ENCODE data around the gene GSK3A. TPM values are rescaled to one million over a fixed set of nuclear protein-coding genes. Genes with fewer than 3 reads are reported as not detected.

GSK3A gene
- total and polyA plus RNA-seq, 2 of the 8 experiments (the other 6 are each of a cell fraction or from before 2014, with no cell fraction given) = 55.3 to 84.0 TPM

DNA sequence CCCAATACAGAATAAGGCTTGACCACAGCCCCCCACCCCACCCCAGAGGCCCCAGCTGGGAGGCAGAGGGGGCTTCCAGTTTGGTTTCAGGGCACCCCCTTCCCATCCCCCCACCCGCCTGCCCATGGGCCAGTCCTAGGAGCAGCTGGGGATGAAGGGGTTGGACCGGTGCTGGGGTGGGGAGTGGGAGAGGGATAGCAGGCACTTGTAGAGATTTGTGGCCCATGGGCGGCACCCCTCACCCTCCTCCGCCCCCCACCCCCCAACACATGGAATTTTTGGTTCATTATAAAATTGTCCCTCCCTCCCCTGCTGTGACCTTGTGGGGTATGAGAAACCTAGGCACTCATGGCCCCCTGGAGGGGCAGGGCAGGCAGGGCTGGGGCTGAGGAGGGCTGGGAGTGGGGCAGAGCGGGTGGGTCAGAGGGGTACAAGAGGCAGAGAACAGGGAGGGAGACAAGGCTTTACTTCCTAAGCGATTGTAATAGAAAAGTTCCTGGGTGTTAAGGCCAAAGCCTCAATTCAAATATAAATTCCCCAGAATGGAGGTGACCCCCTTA, 5.3 kb upstream of the GSK3A start:
- Histone ChIP-seq H3K27me3 (replicated peaks in 1 of 4; ENCODE audit: control insufficient read depth in 3 of 4, extremely low read depth in 1 of 4, insufficient read depth in 3 of 4, low read length in 3 of 4) (no peaks in the 10 kb centered on the region), H3K23me2 (ENCODE audit: low read depth, low read length) (peaks cover 6% of the 10 kb centered on the region), H2AFZ (ENCODE audit: low read length) (no peak overlapping the region), H3K4me1 (replicated peaks in 1 of 4; ENCODE audit: control insufficient read depth in 3 of 4, insufficient read depth in 4 of 4, low read length in 3 of 4) (peaks cover 14 to 30% (median 20%) of the 10 kb centered on the region in 4 experiments), H2BK120ac (replicated peaks; ENCODE audit: low read depth, low read length) (no peak overlapping the region), H3K36me3 (ENCODE audit: control insufficient read depth in 2 of 4, insufficient read depth in 4 of 4, low read length in 3 of 4) (peaks cover 0 to 20% (median 4%) of the 10 kb centered on the region in 4 experiments; a peak in 4 of 8 replicates), H4K5ac (ENCODE audit: insufficient read length, low read depth, low read length) (no peak overlapping the region), H4K8ac (ENCODE audit: extremely low read depth, insufficient read depth, low read length) (no peak overlapping the region), H3K4me2 (ENCODE audit: insufficient read depth in 1 of 2, low read depth in 2 of 2, low read length in 2 of 2) (no peak overlapping the region), H3K79me1 (ENCODE audit: low read depth, low read length) (peaks cover 15% of the 10 kb centered on the region), H4K20me1 (replicated peaks in 1 of 2; ENCODE audit: control insufficient read depth in 1 of 2, insufficient read depth in 2 of 2, low read length in 2 of 2) (peaks cover 6 to 18% of the 10 kb centered on the region in 2 experiments), H3K9ac (replicated peaks in 1 of 4; ENCODE audit: extremely low read depth in 1 of 4, low read depth in 3 of 4, low read length in 3 of 4) (no peak overlapping the region), H3K23ac (ENCODE audit: insufficient read length) (no peak overlapping the region), H3K18ac (ENCODE audit: extremely low read depth, low read length) (no peak overlapping the region), H2BK15ac (ENCODE audit: low read length) (no peak overlapping the region), H3K4ac (replicated peaks; ENCODE audit: insufficient read length, low read depth, low read length) (no peak overlapping the region), H3K27ac (ENCODE audit: low read depth, low read length) (no peak overlapping the region), H2BK5ac (ENCODE audit: low read depth, low read length) (no peak overlapping the region), H2BK20ac (ENCODE audit: low read length) (no peak overlapping the region), H2AK5ac (ENCODE audit: low read depth, low read length) (no peak overlapping the region), H3K56ac (replicated peaks; ENCODE audit: insufficient read length, low read depth, low read length) (no peak overlapping the region), H4K91ac (replicated peaks; ENCODE audit: insufficient read length, low read length) (no peak overlapping the region), H3K4me3 (ENCODE audit: extremely low read depth in 1 of 4, insufficient read depth in 2 of 4, low read depth in 3 of 4, low read length in 4 of 4) (no peak overlapping the region), H3K14ac (ENCODE audit: insufficient read length) (no peak overlapping the region), H2BK12ac (ENCODE audit: low read depth, low read length) (no peak overlapping the region), H3K79me2 (ENCODE audit: control insufficient read depth in 1 of 2, insufficient read depth in 2 of 2, low read length in 2 of 2) (peaks cover 3 to 26% of the 10 kb centered on the region in 2 experiments; a peak in 3 of 4 replicates), H3K9me3 (ENCODE audit: insufficient read depth in 2 of 2, low read depth in 1 of 2, low read length in 1 of 2) (no peaks in the 10 kb centered on the region)
- ChIA-PET CTCF (ENCODE audit: partially characterized antibody) (interaction anchor here (0.5 to 11.8 kb wide), 10 partner anchors 12 to 149 kb away, joined by 3 to 260 read pairs (median 8); partner anchors contain the start of gene ERF), POLR2A (ENCODE audit: partially characterized antibody) (interaction anchor here (0.9 to 7.0 kb wide), 11 partner anchors 8 to 153 kb away, joined by 3 to 68 read pairs (median 5); partner anchors contain the start of gene DEDD2)
- no peak for DNase-seq (ENCODE audit: low read depth in 1 of 2, low spot score in 2 of 2)
- WGBS, 2 experiments (ENCODE audit: extremely low coverage in 1 of 2, insufficient coverage in 1 of 2, insufficient read length in 1 of 2, insufficient replicate concordance in 2 of 2, low coverage in 1 of 2, low lambda C conversion rate in 2 of 2, missing lambda C conversion rate in 1 of 2) = no CpG with 5 or more reads among the region's 6 CpGs
- no peak for FAIRE-seq
- TF ChIP-seq CTCF (IDR thresholded peaks at IDR 0.05; ENCODE audit: control extremely low read depth in 1 of 3, insufficient read depth in 1 of 3, low read depth in 1 of 3, low read length in 3 of 3) (no peak), CREB1 (IDR thresholded peaks at IDR 0.05) (no peak), ZNF274 (IDR thresholded peaks at IDR 0.05; ENCODE audit: borderline replicate concordance, extremely low read depth, low read length) (no peak), TCF12 (IDR thresholded peaks at IDR 0.05; ENCODE audit: low read depth, low read length) (no peak), BRCA1 (IDR thresholded peaks at IDR 0.05; ENCODE audit: low read depth, low read length) (no peak), SP4 (IDR thresholded peaks at IDR 0.05; ENCODE audit: low read length) (no peak)
- TF ChIP-seq, protein P1, sequence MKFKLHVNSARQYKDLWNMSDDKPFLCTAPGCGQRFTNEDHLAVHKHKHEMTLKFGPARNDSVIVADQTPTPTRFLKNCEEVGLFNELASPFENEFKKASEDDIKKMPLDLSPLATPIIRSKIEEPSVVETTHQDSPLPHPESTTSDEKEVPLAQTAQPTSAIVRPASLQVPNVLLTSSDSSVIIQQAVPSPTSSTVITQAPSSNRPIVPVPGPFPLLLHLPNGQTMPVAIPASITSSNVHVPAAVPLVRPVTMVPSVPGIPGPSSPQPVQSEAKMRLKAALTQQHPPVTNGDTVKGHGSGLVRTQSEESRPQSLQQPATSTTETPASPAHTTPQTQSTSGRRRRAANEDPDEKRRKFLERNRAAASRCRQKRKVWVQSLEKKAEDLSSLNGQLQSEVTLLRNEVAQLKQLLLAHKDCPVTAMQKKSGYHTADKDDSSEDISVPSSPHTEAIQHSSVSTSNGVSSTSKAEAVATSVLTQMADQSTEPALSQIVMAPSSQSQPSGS (IDR thresholded peaks at IDR 0.05; ENCODE audit: low read length) = no peak
- TF ChIP-seq, protein P2, sequence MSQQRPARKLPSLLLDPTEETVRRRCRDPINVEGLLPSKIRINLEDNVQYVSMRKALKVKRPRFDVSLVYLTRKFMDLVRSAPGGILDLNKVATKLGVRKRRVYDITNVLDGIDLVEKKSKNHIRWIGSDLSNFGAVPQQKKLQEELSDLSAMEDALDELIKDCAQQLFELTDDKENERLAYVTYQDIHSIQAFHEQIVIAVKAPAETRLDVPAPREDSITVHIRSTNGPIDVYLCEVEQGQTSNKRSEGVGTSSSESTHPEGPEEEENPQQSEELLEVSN (IDR thresholded peaks at IDR 0.05) = no peak
